Smooth muscle cell (in vitro differentiated cells): Measurements from ENCODE around the gene SEC61A2. TPM values are rescaled to one million over a fixed set of nuclear protein-coding genes. Genes with fewer than 3 reads are reported as not detected.

ENCODE experiments used
- DNase-seq: peaks from one replicate; lab custom pipeline; 2025; ENCODE audit not compliant: unreplicated experiment; lab: John Stamatoyannopoulos, UW
- H2AFZ ChIP-seq: fragments of 200-600 bp; sonication (generic); 2 replicates; pipeline ENCODE4 v1.6.0; 2016; ENCODE audit warnings: antibody characterized with exemption, low read depth, mild to moderate bottlenecking
- H3F3A ChIP-seq: fragments of 200-600 bp; sonication (generic); 2 replicates; pipeline ENCODE4 v1.6.0; 2017; ENCODE audit warnings: antibody characterized with exemption, low read depth
- H3K27ac ChIP-seq: fragments of 200-600 bp; sonication (generic); 2 replicates; pipeline ENCODE4 v1.5.1; 2016; ENCODE audit warnings: low read depth, mild to moderate bottlenecking
- H3K27me3 ChIP-seq: fragments of 200-600 bp; sonication (generic); 2 replicates; pipeline ENCODE4 v1.6.1; 2016; ENCODE audit warnings: low read depth, mild to moderate bottlenecking
- H3K36me3 ChIP-seq: fragments of 200-600 bp; sonication (generic); 2 replicates; pipeline ENCODE4 v1.5.1; 2016; ENCODE audit warnings: low read depth
- H3K4me1 ChIP-seq: fragments of 200-600 bp; sonication (generic); 2 replicates; pipeline ENCODE4 v1.5.1; 2016; ENCODE audit warnings: low read depth
- H3K4me2 ChIP-seq: fragments of 200-600 bp; sonication (generic); 2 replicates; pipeline ENCODE4 v1.6.0; 2016; ENCODE audit warnings: mild to moderate bottlenecking
- H3K4me3 ChIP-seq: fragments of 200-600 bp; sonication (generic); 2 replicates; pipeline ENCODE4 v1.5.1; 2016; ENCODE audit warnings: mild to moderate bottlenecking
- H3K79me2 ChIP-seq: fragments of 200-600 bp; sonication (generic); 2 replicates; pipeline ENCODE4 v1.6.0; 2016; ENCODE audit warnings: low read depth, mild to moderate bottlenecking
- H3K9ac ChIP-seq: fragments of 200-600 bp; sonication (generic); 2 replicates; pipeline ENCODE4 v1.6.0; 2016; ENCODE audit warnings: low read depth
- H3K9me3 ChIP-seq: fragments of 200-600 bp; sonication (generic); replicated peaks from 2 replicates; pipeline ENCODE4 v1.5.1; 2016; ENCODE audit warnings: low read depth
- H4K20me1 ChIP-seq: fragments of 200-600 bp; sonication (generic); 2 replicates; pipeline ENCODE4 v1.6.0; 2016; ENCODE audit warnings: low read depth
- WGBS: methylation state at CpG from one replicate; pipeline ENCODE4 v1.1.7; 2016; ENCODE audit warnings: low lambda C conversion rate; 5-methylcytosine and 5-hydroxymethylcytosine counted together
- polyA plus RNA-seq: library from polyadenylated mRNA; unstranded; fragments of >200 nt; fragmentation: Nextera tagmentation; extraction: Ambion mirVana; gene quantifications from 2 replicates; pipeline ENCODE4 v1.2.1, GENCODE V29; 2016
- total RNA-seq: library from RNA; depleted of rRNA; stranded (reverse); fragments of >200 nt; gene quantifications from 2 replicates; pipeline ENCODE4 v1.2.3, GENCODE V29; 2014
- TF ChIP-seq, protein P1 (sequence below): fragments of 200-600 bp; sonication (generic); IDR thresholded peaks from 2 replicates; pipeline ENCODE4 v1.5.1; 2017; ENCODE audit warnings: borderline replicate concordance, mild to moderate bottlenecking, antibody characterized with exemption; ENCODE audit not compliant: insufficient read depth, poor library complexity, severe bottlenecking

The SEC61A2 gene
- total and polyA plus RNA-seq, 2 experiments from 2014 or later, result 9.7 to 14.2 TPM

GRCh38 chr10:12135631-12136030 lies 6.2 kb downstream of the SEC61A2 start:
- peaks cover 22% of the 10 kb centered on the region for H3K79me2 ChIP-seq
- peaks cover 10% of the 10 kb centered on the region for H4K20me1 ChIP-seq
- TF ChIP-seq, protein P1, sequence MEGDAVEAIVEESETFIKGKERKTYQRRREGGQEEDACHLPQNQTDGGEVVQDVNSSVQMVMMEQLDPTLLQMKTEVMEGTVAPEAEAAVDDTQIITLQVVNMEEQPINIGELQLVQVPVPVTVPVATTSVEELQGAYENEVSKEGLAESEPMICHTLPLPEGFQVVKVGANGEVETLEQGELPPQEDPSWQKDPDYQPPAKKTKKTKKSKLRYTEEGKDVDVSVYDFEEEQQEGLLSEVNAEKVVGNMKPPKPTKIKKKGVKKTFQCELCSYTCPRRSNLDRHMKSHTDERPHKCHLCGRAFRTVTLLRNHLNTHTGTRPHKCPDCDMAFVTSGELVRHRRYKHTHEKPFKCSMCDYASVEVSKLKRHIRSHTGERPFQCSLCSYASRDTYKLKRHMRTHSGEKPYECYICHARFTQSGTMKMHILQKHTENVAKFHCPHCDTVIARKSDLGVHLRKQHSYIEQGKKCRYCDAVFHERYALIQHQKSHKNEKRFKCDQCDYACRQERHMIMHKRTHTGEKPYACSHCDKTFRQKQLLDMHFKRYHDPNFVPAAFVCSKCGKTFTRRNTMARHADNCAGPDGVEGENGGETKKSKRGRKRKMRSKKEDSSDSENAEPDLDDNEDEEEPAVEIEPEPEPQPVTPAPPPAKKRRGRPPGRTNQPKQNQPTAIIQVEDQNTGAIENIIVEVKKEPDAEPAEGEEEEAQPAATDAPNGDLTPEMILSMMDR, result no peak
- no peak overlapping the region for H3K4me2 ChIP-seq
- no peak overlapping the region for H3K4me3 ChIP-seq
- no peak overlapping the region for H2AFZ ChIP-seq
- no peaks in the 10 kb centered on the region for H3F3A ChIP-seq
- no peaks in the 10 kb centered on the region for H3K27me3 ChIP-seq
- no peak overlapping the region for H3K27ac ChIP-seq
- H3K9me3 ChIP-seq, result no peaks in the 10 kb centered on the region
- no peak for DNase-seq
- H3K9ac ChIP-seq, result no peak overlapping the region
- H3K36me3 ChIP-seq, result peaks cover 7% of the 10 kb centered on the region
- H3K4me1 ChIP-seq, result no peaks in the 10 kb centered on the region
- WGBS, result 93% methylated on average over 3 of the region's 3 CpGs

GRCh38 chr10:12140038-12140437 lies 10.6 kb downstream of the SEC61A2 start:
- no peak overlapping the region for H3K9ac ChIP-seq
- H4K20me1 ChIP-seq, result no peaks in the 10 kb centered on the region
- no peaks in the 10 kb centered on the region for H3K27me3 ChIP-seq
- no peaks in the 10 kb centered on the region for H3K9me3 ChIP-seq
- no peaks in the 10 kb centered on the region for H3F3A ChIP-seq
- H3K36me3 ChIP-seq, result peaks cover 13% of the 10 kb centered on the region
- H3K79me2 ChIP-seq, result no peaks in the 10 kb centered on the region
- no peak overlapping the region for H3K27ac ChIP-seq
- no peaks in the 10 kb centered on the region for H3K4me1 ChIP-seq
- DNase-seq, result no peak
- H2AFZ ChIP-seq, result no peak overlapping the region
- 100% methylated on average over 1 of the region's 1 CpG for WGBS
- H3K4me3 ChIP-seq, result no peak overlapping the region
- TF ChIP-seq, protein P1, result no peak
- H3K4me2 ChIP-seq, result no peak overlapping the region

DNA sequence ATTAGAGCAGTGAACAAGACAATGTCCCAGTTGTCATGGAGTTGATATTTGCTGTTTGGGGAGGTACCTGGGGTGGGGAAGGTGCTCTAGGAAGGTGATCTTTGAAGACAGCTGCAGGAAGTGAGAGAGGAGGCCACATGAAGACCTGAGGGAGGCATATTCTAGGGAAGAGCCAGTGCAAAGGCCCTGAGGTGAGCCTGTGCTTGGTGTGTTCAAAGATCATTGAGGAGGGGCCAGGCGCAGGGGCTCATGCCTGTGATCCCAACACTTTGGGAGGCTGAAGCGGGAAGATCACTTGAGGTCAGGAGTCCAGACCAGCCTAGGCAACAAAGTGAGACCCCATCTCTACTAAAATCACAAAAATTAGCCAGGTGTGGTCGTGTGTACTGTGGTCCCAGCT lies 15.1 kb downstream of the SEC61A2 start:
- Histone ChIP-seq H3K79me2 (no peaks in the 10 kb centered on the region), H3K9ac (no peak overlapping the region), H3K36me3 (peaks cover 7% of the 10 kb centered on the region), H4K20me1 (no peaks in the 10 kb centered on the region), H3K4me3 (no peak overlapping the region), H3K9me3 (no peaks in the 10 kb centered on the region), H3K4me1 (no peaks in the 10 kb centered on the region), H2AFZ (no peak overlapping the region), H3F3A (no peaks in the 10 kb centered on the region), H3K27me3 (no peaks in the 10 kb centered on the region), H3K4me2 (no peak overlapping the region), H3K27ac (no peak overlapping the region)
- 96% methylated on average over 3 of the region's 3 CpGs for WGBS
- no peak for DNase-seq
- TF ChIP-seq, protein P1, result no peak

GRCh38 chr10:12150163-12150562 lies 20.7 kb downstream of the SEC61A2 start:
- no peak overlapping the region for H3K4me2 ChIP-seq
- no peaks in the 10 kb centered on the region for H3K36me3 ChIP-seq
- no peaks in the 10 kb centered on the region for H3K9me3 ChIP-seq
- no peaks in the 10 kb centered on the region for H3F3A ChIP-seq
- H2AFZ ChIP-seq, result no peak overlapping the region
- 83% methylated on average over 4 of the region's 4 CpGs for WGBS
- no peaks in the 10 kb centered on the region for H4K20me1 ChIP-seq
- H3K79me2 ChIP-seq, result no peaks in the 10 kb centered on the region
- no peak overlapping the region for H3K4me3 ChIP-seq
- no peak overlapping the region for H3K9ac ChIP-seq
- no peak for DNase-seq
- H3K27me3 ChIP-seq, result no peaks in the 10 kb centered on the region
- TF ChIP-seq, protein P1, result no peak
- no peaks in the 10 kb centered on the region for H3K4me1 ChIP-seq
- no peak overlapping the region for H3K27ac ChIP-seq
